Measurements from ENCODE around the gene PLK5. TPM values are rescaled to one million over a fixed set of nuclear protein-coding genes. Genes with fewer than 3 reads are reported as not detected.
"Not testable (repeated sequence)": the region's sequence is repeated elsewhere in the genome, so short reads cannot be mapped to it uniquely, and the experiment has no call there.

Gene PLK5
- total RNA-seq, 3 donors from 2014 or later = not detected

DNA sequence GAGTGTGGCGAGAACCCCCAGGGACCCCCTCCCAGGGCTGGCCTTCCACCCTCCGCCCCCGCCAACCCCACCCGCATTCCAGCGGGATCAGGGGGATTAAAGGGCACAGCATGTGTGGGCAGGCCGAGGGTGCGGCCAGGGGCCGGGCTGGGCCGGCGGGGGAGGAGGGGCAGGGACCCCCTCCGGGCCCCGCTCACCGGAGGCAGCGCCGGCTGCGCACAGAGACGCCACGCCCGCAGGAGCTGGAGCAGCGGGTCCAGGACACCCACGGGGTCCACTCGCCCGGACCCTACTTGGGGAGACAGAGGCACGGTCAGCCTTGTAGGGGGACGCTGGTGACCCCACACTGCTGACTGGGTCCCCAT lies 13.5 kb upstream of the PLK5 start:
- Mint-ChIP-seq H3K36me3 (ENCODE audit: insufficient read depth) (no peaks in the 10 kb centered on the region), H3K4me1 (ENCODE audit: low read depth) (peaks cover 15% of the 10 kb centered on the region), H3K4me3 (no peak overlapping the region), H3K9me3 (no peaks in the 10 kb centered on the region), H3K27me3 (ENCODE audit: low read depth) (peaks cover 5% of the 10 kb centered on the region)
- no peak for DNase-seq
- ATAC-seq = no peak

GRCh38 chr19:1510807-1511206 lies 13.1 kb upstream of the PLK5 start:
- ATAC-seq (no peak), DNase-seq (no peak)
- H3K27me3 Mint-ChIP-seq (ENCODE audit: low read depth) = peaks cover 5% of the 10 kb centered on the region
- no peaks in the 10 kb centered on the region for H3K36me3 Mint-ChIP-seq (ENCODE audit: insufficient read depth)
- H3K9me3 Mint-ChIP-seq = no peaks in the 10 kb centered on the region
- peaks cover 15% of the 10 kb centered on the region for H3K4me1 Mint-ChIP-seq (ENCODE audit: low read depth)
- no peak overlapping the region for H3K4me3 Mint-ChIP-seq

DNA sequence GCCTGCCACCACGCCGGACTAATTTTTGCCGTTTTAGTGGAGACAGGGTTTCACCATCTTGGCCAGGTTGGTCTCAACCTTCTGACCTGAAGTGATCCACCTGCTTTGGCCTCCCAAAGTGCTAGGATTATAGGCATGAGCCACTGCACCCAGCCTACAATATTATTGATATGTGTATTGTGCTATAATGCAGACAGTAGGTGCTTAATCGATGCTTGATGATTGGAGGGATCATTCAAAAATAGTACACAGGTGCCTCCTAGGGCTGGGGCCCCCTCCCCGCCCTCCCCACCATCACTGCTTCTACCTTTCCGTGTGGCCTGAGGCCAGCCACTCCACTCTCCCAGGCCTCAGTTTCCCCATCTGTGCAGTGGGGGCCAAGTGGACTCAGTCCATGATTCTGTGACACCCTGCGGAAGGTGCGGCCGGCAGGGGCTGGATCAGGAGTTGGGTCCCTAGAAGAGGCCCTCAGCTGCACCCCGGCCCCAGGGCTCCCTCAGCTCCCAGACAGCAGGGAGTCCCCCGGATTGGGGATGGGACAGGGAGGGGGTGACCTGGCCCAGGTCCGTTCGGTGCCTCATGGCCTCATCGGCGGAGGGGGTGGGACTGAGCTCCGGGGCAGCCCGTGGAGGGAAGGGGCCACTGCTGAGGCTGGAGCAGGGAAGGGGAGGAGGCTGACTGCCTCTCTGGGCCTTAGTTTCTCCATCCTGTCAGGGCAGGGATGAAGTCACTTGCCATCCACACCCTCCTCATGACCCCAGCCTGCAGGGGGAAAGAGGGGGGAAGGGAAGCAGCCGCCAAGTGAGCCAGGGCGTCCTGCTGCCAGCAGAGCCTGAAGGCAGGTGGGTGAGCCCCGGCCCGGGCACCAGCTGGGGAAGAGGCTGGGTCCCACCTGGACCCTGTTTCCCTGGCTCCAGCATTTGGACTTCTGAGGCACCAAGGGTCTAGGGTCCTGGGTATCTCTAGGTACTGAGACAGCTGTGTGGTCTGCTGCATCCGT lies 12.3 kb upstream of the PLK5 start:
- no peaks in the 10 kb centered on the region for H3K9me3 Mint-ChIP-seq
- H3K36me3 Mint-ChIP-seq (ENCODE audit: insufficient read depth) = no peaks in the 10 kb centered on the region
- H3K27me3 Mint-ChIP-seq (ENCODE audit: low read depth) = peaks cover 8% of the 10 kb centered on the region
- peak overlapping the region; percentile 70 for H3K4me3 Mint-ChIP-seq
- H3K4me1 Mint-ChIP-seq (ENCODE audit: low read depth) = peaks cover 15% of the 10 kb centered on the region
- DNase-seq (no peak), ATAC-seq (no peak)

DNA sequence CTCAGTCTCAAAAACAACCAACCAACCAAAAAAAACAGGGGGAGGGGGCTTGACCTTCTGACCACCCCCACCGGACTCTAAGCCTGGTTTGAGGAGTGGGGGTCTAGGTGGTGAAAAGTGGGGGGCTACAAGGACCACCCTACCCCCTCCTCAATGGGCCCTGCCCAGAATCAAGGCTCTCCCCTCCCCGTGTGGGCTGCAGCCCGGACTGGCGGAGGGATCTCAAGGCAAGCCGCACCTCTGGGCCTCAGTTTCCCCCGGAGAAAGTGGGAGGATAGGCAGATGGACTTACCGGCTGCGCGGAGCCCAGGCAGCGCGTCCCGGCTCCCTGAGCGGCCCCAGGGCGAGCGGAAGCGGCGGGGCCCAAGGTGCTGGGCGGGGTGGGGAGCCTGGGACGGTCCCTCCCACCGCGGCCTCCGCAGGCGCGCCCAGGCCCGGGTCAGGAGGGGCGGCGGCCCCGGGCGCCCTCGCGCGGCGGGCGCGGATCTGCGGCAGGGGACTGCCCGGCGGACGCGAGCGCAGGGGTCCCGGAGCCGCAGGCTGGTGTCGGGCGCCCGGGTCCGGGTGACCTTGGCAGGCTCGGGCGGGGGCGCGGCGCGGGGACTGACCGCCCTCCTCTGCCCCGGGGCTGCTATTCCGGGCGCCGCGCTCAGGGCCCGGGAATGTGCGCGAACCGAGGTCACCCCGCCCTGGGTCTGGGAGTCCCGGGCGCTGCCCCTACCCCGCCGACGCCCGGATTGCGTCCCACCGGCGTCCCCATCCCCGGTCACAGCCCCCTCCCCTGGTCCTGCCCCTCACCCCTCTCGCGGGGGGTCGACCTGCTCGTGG lies 11.0 kb upstream of the PLK5 start, which contains the start of gene ADAMTSL5:
Gene ADAMTSL5 (minus strand): TSS at position 349 of the 828 bp plus-strand sequence. CDS start 2,076 bp downstream, outside the sequence.
- peaks cover 8% of the 10 kb centered on the region for H3K4me1 Mint-ChIP-seq (ENCODE audit: low read depth)
- H3K27me3 Mint-ChIP-seq (ENCODE audit: low read depth) = peaks cover 8% of the 10 kb centered on the region
- peak within 1 kb of the TSS; percentile 70 for H3K4me3 Mint-ChIP-seq
- DNase-seq (peak; percentile 51), ATAC-seq (peak; percentile 85)
- no peaks in the 10 kb centered on the region for H3K36me3 Mint-ChIP-seq (ENCODE audit: insufficient read depth)
- no peaks in the 10 kb centered on the region for H3K9me3 Mint-ChIP-seq

DNA sequence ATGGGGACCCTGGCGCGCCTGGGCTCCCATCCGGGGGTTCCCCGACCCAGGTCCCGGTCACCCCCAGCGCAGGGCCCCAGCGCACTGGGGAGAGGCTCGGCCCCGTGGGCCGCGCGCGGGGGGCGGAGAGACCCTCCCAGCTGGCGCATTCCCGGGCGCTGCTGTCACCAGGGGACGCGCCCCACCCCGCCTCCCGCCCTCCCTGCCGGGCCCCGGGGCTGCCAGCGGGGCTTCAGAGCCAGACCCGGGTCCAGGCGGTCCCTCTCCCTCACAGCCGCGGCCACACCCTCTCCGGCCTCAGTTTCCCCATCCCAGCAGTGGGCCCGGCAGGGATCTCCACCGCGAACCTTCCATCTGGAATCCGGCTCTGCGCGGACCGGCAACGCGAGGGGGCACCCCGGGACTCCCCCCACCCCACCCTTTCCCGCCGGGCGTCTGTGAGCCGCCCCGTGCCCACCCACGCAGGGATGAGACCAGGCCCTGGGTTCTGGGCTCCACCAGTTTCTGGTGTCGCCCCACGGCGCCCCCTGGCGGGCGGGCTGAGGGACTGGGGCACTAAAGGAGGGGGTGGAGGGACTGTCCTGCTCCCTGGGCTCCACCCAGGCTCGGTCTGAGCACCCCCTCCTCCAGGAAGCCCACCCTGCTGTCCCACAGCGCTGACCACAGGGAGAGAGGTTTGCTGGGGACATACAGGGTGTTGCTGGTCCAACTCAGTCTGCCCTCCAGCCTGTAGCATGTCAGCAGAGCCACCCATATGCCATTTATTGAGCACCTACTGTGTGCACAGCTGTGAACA lies 10.2 kb upstream of the PLK5 start:
- Mint-ChIP-seq H3K36me3 (ENCODE audit: insufficient read depth) (no peaks in the 10 kb centered on the region), H3K27me3 (ENCODE audit: low read depth) (peaks cover 10% of the 10 kb centered on the region), H3K9me3 (no peaks in the 10 kb centered on the region), H3K4me3 (peak overlapping the region; percentile 6), H3K4me1 (ENCODE audit: low read depth) (peaks cover 6% of the 10 kb centered on the region)
- peak; percentile 65 for DNase-seq
- peak; percentile 49 to 51 for ATAC-seq

DNA sequence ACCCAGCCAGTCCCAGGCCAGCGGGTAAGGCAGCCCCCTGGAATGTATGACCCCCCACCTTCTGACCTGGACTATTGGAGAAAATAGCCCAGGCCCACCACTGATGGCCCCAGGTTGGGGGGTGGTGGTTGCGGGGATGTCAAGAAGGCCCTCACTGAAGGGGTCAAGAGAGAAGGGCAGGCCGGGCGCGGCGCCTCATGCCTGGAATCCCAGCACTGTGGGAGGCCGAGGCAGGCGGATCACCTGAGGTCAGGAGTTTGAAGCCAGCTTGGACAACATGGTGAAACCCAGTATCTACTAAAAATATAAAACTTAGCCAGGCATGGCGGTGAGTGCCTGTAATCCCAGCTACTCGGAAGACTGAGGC lies 9.6 kb upstream of the PLK5 start:
- peak overlapping the region; percentile 6 for H3K4me3 Mint-ChIP-seq
- ATAC-seq = no peak
- H3K4me1 Mint-ChIP-seq (ENCODE audit: low read depth) = peaks cover 5% of the 10 kb centered on the region
- DNase-seq = no peak
- H3K27me3 Mint-ChIP-seq (ENCODE audit: low read depth) = peaks cover 10% of the 10 kb centered on the region
- H3K9me3 Mint-ChIP-seq = no peaks in the 10 kb centered on the region
- no peaks in the 10 kb centered on the region for H3K36me3 Mint-ChIP-seq (ENCODE audit: insufficient read depth)

GRCh38 chr19:1514986-1515721 lies 8.7 kb upstream of the PLK5 start:
- no peaks in the 10 kb centered on the region for H3K36me3 Mint-ChIP-seq (ENCODE audit: insufficient read depth)
- H3K9me3 Mint-ChIP-seq = no peaks in the 10 kb centered on the region
- H3K4me1 Mint-ChIP-seq (ENCODE audit: low read depth) = peaks cover 3% of the 10 kb centered on the region
- peaks cover 10% of the 10 kb centered on the region for H3K27me3 Mint-ChIP-seq (ENCODE audit: low read depth)
- DNase-seq (no peak), ATAC-seq (no peak)
- no peak overlapping the region for H3K4me3 Mint-ChIP-seq

DNA sequence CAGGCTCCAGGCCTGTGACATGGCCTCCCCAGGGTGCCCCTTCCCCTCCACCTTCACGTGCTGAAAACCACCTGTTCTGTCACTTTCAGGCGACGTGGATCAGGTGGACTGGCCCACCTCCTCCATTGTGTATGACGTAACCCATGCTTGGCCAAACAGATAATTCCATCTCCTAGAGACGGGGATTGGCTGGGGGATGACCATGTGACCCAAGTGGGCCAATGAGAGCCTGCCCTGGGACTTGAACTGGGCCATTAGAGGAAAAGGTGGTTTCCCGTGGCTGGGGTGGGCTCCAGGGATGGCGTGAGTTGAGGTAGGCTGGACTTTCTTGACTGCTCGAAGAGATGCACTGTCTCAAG lies 7.5 kb upstream of the PLK5 start:
- DNase-seq (no peak), ATAC-seq (no peak)
- Mint-ChIP-seq H3K4me3 (no peak overlapping the region), H3K27me3 (ENCODE audit: low read depth) (peaks cover 11% of the 10 kb centered on the region), H3K36me3 (ENCODE audit: insufficient read depth) (no peaks in the 10 kb centered on the region), H3K4me1 (ENCODE audit: low read depth) (no peaks in the 10 kb centered on the region), H3K9me3 (no peaks in the 10 kb centered on the region)

GRCh38 chr19:1518471-1518870 lies 5.4 kb upstream of the PLK5 start:
- Mint-ChIP-seq H3K4me1 (ENCODE audit: low read depth) (no peaks in the 10 kb centered on the region), H3K27me3 (ENCODE audit: low read depth) (peaks cover 19% of the 10 kb centered on the region), H3K4me3 (no peak overlapping the region), H3K36me3 (ENCODE audit: insufficient read depth) (no peaks in the 10 kb centered on the region), H3K9me3 (no peaks in the 10 kb centered on the region)
- no peak for DNase-seq
- ATAC-seq = no peak

DNA sequence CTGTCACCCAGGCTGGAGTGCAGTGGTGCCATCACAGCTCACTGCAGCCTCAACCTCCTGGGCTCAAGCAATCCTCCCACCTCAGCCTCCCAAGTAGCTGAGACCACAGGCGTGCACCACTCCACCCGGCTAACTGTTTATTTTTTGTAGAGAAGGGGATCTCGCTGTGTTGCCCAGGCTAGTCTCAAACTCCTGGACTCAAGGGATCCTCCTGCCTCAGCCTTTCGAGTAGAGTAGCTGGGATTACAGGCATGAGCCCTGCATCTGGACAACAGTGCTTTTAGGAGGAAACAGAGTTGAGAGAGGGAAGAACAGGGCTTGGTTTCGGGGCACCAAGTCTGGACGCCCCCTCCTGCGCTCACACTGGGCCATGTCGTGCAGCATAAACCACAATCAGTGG lies 4.1 kb upstream of the PLK5 start:
- not testable (repeated sequence) for H3K9me3 Mint-ChIP-seq; H3K4me3 Mint-ChIP-seq; DNase-seq; ATAC-seq; H3K4me1 Mint-ChIP-seq (ENCODE audit: low read depth); H3K36me3 Mint-ChIP-seq (ENCODE audit: insufficient read depth)
- H3K27me3 Mint-ChIP-seq (ENCODE audit: low read depth) = peaks cover 24% of the 10 kb centered on the region

DNA sequence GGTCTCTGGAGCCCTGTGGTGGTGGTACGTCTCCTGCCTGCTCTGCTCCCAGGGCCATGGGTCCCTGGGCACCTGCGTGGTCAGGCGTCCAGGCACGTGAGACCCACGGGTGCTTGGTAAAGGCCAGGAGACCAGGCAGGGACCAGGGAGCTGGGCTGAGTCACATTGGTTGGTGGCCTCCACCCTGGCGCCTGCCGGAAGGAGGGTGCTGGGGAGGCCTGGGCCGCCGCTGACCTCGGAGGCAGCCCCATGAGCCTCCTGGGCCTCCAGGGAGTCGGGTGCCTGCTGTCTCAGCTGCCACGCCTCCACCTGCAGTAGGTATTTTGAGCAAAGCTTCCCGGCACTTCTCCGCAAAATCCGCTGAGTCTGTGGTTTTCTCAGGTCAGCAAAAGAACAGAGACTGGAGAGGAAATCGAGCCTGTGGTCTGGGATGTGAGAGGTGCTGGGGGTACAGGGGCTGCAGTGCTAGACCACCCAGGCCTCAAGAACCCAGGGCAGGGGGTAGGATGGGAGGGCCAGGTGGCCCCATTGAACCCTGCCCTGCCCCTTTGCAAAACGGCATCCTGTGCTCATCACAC lies 3.6 kb upstream of the PLK5 start:
- no peak for ATAC-seq
- Mint-ChIP-seq H3K4me1 (ENCODE audit: low read depth) (peaks cover 7% of the 10 kb centered on the region), H3K4me3 (no peak overlapping the region), H3K27me3 (ENCODE audit: low read depth) (peaks cover 28% of the 10 kb centered on the region), H3K36me3 (ENCODE audit: insufficient read depth) (no peaks in the 10 kb centered on the region), H3K9me3 (no peaks in the 10 kb centered on the region)
- no peak for DNase-seq

DNA sequence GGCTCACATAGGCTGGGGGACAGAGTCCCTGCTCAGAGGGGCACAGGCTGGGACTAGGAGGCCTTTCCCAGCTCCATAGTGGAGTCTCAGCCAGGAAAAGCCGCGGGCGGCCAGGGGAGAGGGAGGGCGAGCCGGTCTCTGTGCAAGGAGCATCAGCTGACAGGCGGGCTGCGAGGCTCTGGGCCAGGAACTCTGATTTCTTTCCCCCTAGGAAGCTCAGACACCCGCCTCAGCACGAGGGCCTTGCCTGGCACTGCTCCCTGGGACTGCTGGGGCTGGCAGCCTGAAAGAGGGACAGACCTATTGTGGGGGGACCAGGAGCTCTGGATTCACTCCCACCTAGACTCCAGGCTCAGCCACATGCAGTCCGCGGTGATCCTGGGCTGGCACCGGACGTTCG lies 2.2 kb upstream of the PLK5 start:
- Mint-ChIP-seq H3K4me3 (no peak overlapping the region), H3K36me3 (ENCODE audit: insufficient read depth) (no peaks in the 10 kb centered on the region), H3K27me3 (ENCODE audit: low read depth) (peaks cover 35% of the 10 kb centered on the region), H3K9me3 (no peaks in the 10 kb centered on the region), H3K4me1 (ENCODE audit: low read depth) (peaks cover 7% of the 10 kb centered on the region)
- no peak for ATAC-seq
- DNase-seq = no peak

- ATAC-seq (no peak), DNase-seq (no peak)
- no peaks in the 10 kb centered on the region for H3K9me3 Mint-ChIP-seq
- H3K36me3 Mint-ChIP-seq (ENCODE audit: insufficient read depth) = no peaks in the 10 kb centered on the region
- no peak overlapping the region for H3K4me3 Mint-ChIP-seq
- H3K27me3 Mint-ChIP-seq (ENCODE audit: low read depth) = peaks cover 38% of the 10 kb centered on the region
- peaks cover 7% of the 10 kb centered on the region for H3K4me1 Mint-ChIP-seq (ENCODE audit: low read depth)
Measured at GRCh38 chr19:1522061-1522460, 1.8 kb upstream of the PLK5 start.
